Measurements from ENCODE around the gene CDC45. TPM values are rescaled to one million over a fixed set of nuclear protein-coding genes. Genes with fewer than 3 reads are reported as not detected.

Gene CDC45
- total RNA-seq, 4 donors from 2014 or later = 11.7 TPM; not detected in 3

DNA sequence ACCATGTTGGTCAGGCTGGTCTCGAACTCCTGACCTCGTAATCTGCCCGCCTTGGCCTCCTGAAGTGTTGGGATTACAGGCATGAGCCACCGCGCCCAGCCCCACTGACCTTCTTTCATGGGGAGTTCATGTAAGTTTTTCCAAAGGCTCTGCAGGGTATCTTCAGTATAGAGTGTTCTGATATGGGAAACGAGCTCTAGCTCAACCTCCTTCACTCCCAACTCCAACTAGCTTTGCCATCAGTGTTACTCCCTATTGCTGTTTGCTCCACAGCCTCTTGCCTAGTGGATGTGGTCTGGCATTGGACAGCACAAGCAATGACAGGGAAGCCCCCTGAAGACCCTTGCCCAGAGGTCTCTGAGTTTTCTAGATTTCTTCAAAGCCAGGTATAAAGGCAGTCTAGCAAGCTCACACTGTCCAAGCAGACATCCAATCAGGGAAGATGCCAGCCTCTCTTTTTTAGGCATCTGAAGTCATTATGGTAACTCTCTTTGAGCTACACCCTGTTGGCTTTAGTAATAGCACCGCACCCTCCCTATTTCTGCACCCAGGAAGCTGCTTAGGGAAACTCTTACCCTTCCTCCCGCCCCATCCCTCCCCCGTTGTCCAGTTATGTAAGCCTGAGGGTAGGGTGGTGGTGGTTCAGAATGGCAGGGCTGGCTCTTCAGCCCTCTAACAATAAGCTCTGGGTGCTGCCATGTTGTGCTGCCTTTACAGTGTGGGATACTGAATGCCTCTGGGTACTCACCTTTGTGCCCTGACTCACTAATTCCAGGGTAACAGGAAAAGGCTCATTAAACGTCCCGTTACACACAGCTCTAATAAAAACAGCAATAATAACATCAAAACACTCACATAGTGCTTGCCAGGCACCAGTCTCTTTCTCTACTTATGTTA is 85.9 kb downstream of the CDC45 start:
- no peaks in the 10 kb centered on the region for H3K9me3 ChIP-seq
- TF ChIP-seq POLR2A (IDR thresholded peaks at IDR 0.05) = no peak
- TF ChIP-seq, protein P1, sequence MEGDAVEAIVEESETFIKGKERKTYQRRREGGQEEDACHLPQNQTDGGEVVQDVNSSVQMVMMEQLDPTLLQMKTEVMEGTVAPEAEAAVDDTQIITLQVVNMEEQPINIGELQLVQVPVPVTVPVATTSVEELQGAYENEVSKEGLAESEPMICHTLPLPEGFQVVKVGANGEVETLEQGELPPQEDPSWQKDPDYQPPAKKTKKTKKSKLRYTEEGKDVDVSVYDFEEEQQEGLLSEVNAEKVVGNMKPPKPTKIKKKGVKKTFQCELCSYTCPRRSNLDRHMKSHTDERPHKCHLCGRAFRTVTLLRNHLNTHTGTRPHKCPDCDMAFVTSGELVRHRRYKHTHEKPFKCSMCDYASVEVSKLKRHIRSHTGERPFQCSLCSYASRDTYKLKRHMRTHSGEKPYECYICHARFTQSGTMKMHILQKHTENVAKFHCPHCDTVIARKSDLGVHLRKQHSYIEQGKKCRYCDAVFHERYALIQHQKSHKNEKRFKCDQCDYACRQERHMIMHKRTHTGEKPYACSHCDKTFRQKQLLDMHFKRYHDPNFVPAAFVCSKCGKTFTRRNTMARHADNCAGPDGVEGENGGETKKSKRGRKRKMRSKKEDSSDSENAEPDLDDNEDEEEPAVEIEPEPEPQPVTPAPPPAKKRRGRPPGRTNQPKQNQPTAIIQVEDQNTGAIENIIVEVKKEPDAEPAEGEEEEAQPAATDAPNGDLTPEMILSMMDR (IDR thresholded peaks at IDR 0.05) = no peak
- no peak for DNase-seq
- intact Hi-C loops (cut with DNase I; ENCODE audit: low total_unique reads) = no loop called here
- H3K36me3 ChIP-seq = no peaks in the 10 kb centered on the region
- no peaks in the 10 kb centered on the region for H3K4me1 ChIP-seq
- no peaks in the 10 kb centered on the region for H3K27me3 ChIP-seq
- H3K4me3 ChIP-seq = no peak overlapping the region
- no peak overlapping the region for H3K27ac ChIP-seq

DNA sequence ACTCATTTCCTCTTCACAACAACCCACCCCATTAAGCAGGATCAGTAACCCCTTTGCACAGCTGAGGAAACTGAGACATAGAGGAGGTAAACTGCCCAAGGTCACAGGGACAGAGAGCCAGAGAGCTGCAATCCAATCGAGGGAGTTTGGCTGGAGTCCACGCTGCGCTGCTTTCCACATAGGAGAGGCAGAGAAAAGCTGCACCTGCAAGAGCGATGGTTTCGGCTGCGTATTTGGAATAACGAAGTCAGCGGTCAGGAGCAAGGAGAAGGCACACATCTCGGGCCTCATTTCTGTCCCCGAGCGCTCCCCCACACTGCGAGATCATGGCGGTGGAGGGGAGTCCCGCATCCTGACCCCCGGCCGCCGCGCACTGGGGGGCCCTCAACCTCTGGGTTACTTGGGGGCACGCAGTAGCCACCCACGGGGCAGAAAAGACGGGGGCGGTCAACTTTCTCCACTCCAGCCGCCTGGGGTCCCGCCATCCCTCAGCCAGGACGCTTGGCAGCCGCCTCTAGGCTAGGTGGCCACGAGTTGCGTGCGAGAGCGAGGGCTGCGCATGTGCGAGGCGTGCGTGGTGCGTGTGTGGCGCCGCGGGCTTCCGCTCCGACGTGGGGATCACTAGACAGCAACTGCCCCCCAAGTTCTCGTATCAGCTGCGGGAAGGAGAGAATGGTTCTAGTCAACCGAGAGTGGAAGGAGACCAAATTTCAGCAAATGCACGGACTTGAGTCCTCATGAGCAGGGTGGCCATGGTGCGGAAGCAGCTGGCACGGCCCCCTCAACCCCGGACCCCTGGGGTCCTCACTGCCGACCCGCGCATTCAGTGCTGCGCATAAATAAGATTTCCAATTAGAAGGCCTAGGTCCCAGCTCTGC is 86.8 kb downstream of the CDC45 start:
- TF ChIP-seq, protein P1 (IDR thresholded peaks at IDR 0.05) = no peak
- no peak for TF ChIP-seq POLR2A (IDR thresholded peaks at IDR 0.05)
- Histone ChIP-seq H3K4me1 (no peaks in the 10 kb centered on the region), H3K27ac (peak overlapping the region in 1 of 2 donors; percentile 29), H3K4me3 (no peak overlapping the region), H3K9me3 (no peaks in the 10 kb centered on the region), H3K27me3 (no peaks in the 10 kb centered on the region), H3K36me3 (no peaks in the 10 kb centered on the region)
- intact Hi-C loops (cut with DNase I; ENCODE audit: low total_unique reads) = no loop called here
- peak in 1 of 2 donors; percentile 30 for DNase-seq

DNA sequence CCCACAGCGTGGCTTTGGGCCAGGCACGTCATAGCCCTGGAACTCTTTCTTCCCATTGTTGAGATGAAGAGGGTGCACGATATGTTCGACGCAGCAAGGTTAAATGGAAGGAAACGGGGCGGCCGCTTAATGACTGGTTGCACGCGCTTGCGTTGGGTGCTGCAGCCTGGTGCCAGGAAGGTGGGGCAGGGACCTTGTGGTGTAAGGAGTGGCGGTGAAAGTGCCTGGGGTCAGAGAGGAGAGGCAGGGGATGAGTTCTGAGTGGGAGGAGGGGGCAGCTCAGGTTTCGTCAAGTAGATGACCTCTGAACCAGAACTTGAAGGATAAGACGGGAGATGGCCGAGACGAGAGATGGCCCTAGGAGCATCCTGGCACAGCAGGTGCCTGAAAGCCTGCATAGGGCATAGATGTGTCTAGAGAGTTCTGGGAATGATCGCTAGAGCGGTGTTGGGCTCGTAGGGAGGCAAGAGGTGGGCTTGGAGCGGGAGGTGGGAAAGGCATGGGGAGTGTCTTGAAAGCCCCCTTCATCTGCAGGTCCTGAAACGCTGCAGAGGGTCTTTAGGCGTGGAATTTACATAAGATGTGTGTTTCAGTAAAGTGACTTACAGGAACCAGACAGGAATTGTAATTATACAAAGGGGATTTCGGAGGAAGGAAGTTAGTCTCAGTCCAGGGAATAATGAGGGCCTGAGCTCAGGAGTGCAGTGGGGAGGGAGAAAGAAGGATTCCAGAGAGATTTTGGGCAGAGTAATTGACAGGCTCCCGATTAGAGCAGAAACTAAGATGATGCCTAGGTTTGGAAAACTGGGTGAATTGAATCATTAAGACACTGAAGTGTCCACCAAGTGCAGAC is 87.7 kb downstream of the CDC45 start:
- Histone ChIP-seq H3K36me3 (no peaks in the 10 kb centered on the region), H3K4me1 (no peaks in the 10 kb centered on the region), H3K27me3 (no peaks in the 10 kb centered on the region), H3K4me3 (no peak overlapping the region), H3K27ac (peak overlapping the region in 1 of 2 donors; percentile 33), H3K9me3 (no peaks in the 10 kb centered on the region)
- intact Hi-C loops (cut with DNase I; ENCODE audit: low total_unique reads) = no loop called here
- TF ChIP-seq POLR2A (IDR thresholded peaks at IDR 0.05) = no peak
- TF ChIP-seq, protein P1 (IDR thresholded peaks at IDR 0.05) = no peak
- peak in 1 of 2 donors; percentile 30 for DNase-seq

DNA sequence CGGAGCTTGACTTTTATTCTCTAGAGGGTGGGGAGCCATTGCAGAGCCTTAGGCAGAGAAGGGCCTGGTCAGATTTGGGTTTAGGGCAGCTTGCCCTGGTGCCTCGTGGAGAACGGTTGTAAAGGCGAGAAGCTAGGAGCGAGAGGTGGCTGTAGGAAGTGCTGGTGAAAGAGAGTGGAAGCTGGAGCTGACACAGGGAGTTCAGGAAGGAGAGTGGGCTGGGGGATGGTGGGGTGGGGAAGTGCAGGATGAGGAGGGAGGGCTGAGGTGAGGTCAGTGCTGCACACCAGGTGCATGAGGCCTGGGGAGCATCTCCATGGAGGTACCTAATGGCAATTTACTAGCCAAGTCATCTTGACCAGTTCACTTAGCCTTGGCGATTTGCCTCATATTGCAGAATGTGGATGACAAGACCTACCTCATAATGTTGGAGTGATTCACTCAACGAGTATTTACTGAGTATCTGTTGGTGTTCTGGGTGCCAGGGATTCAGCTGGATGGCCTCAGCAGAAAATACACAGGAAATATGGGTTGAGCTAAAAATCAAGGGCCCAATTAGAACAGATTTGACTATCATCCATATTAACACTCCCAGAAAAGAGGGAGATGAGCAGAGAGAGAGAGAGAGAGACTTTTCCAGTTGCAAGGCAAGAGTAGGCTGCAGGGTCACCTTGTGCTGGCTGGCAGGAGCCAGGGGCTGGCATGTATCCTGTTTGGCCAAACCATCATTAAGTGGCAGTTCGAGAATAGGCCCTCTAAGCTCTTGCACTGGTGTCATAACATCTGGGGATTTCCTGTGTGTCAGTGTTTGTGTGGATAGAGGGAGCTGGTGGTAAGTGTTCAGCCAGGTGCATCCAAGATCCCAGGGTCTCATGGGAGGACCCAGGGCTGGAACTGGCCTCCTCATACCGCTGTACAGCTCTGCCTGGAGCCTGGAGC is 88.9 kb downstream of the CDC45 start:
- no peak overlapping the region for H3K4me3 ChIP-seq
- H3K27ac ChIP-seq = no peak overlapping the region
- no peak for DNase-seq
- TF ChIP-seq, protein P1 (IDR thresholded peaks at IDR 0.05) = no peak
- no peak for TF ChIP-seq POLR2A (IDR thresholded peaks at IDR 0.05)
- H3K9me3 ChIP-seq = no peaks in the 10 kb centered on the region
- H3K4me1 ChIP-seq = no peaks in the 10 kb centered on the region
- intact Hi-C loops (cut with DNase I; ENCODE audit: low total_unique reads) = no loop called here
- no peaks in the 10 kb centered on the region for H3K27me3 ChIP-seq
- no peaks in the 10 kb centered on the region for H3K36me3 ChIP-seq
